T-helper 2 cell (primary cell): ENCODE measurements around the gene MTLN.
A peak's percentile ranks its signal among the peaks of the same experiment; 100 is the strongest.
"Not testable (repeated sequence)": the region's sequence is repeated elsewhere in the genome, so short reads cannot be mapped to it uniquely, and the experiment has no call there.

Source experiments
- DNase-seq, 5 experiments: peaks; one replicate each; pipeline versions ENCODE4 v3.0.0 to v3.0.0-alpha.2; 2012 to 2022
- total RNA-seq, 2 donors: gene quantifications; one replicate each; lab custom pipeline; 2026; lab: John Stamatoyannopoulos, UW

MTLN gene, protein sequence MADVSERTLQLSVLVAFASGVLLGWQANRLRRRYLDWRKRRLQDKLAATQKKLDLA
- total RNA-seq, result 0.62 to 2.6 reads per million in 2 donors

DNA sequence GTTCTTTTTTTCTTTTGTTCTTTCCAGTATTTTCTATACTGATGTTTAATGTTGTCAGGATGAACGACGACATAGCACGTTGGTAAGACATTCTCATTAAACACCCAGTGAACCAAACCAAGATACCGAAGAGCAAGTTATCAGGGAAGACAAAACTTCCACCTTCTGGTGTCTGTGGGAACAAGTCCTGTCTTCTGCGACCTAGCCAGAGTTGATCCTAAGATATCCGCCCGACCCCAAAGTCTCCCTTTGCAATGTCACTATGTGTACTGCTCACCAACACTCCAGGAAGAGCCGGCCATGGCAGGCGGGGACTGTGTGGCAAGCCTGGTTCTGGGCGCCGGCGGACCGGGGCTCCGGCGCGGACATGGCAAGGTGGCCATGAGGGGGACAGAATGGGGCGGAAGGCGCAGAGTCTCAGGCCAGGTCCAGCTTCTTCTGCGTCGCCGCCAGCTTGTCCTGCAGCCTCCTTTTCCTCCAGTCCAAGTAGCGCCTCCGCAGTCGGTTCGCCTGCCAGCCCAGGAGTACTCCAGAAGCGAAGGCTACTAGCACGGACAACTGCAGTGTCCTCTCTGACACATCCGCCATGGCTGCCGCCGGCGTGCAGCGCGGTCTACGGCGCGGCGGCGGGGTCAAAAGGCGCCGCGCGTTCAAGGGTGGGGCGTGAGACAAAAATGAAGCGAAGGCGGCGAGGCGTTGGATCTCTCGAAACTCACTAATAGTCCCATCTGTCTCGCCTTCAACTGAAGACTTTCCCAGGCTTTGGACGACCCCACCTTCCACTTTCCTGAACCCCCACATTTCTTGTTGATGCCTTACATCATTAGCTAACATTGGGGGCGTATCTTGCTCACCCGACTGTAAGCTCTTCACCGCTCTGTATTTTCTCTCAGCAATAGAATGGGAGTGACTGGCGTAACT lies at the start of gene MTLN:
TSS of gene MTLN (minus strand) at position 610 of the 921 bp plus-strand sequence. CDS start at position 588, 22 bp downstream.
- peak; percentile 39 to 85 (median 54) for DNase-seq

GRCh38 chr2:110261910-110262309 lies 49.6 kb upstream of the MTLN start:
- DNase-seq, result not testable (repeated sequence)

GRCh38 chr2:110248081-110248795 lies 35.9 kb upstream of the MTLN start:
- DNase-seq, result not testable (repeated sequence)

- DNase-seq, result not testable (repeated sequence)
Observed at GRCh38 chr2:110245488-110246435, 33.4 kb upstream of the MTLN start.

DNA sequence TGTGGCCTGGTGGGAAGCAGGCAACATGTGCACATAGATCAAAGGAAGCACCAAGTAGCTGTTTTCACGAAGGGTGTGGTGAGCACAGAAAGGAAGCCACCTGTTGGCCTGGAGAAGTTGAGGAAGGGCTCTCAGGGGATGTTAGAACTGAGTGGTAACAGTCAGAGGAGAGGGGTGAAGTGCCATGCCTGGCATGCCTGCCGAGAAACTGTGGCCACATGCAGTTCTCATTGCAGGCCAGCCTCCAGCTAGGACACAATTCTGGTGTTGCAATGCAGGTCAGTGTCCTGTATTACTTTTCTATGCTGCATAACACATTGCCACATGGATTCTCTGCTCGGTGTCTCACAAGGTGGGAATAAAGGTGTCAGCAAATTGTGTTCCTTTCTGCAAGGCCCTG lies 30.9 kb upstream of the MTLN start:
- DNase-seq, result not testable (repeated sequence)

DNA sequence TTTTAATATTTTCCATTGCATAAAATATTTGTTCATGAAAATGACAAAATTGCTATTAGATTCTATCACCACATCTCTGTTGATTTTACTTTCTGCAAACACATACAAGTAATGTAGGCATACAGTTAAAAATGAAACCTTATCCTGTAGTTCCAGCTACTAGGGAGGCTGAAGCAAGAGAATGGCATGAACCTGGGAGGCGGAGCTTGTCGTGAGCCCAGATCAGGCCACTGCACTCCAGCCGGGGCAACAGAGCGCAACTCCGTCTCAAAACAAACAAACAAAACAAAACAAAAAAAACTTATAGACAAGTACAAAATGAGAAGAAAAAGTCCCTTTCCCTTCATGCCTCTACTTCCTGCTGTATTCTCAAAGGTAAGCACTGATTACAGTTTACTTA lies 22.2 kb upstream of the MTLN start:
- DNase-seq, result not testable (repeated sequence)

DNA sequence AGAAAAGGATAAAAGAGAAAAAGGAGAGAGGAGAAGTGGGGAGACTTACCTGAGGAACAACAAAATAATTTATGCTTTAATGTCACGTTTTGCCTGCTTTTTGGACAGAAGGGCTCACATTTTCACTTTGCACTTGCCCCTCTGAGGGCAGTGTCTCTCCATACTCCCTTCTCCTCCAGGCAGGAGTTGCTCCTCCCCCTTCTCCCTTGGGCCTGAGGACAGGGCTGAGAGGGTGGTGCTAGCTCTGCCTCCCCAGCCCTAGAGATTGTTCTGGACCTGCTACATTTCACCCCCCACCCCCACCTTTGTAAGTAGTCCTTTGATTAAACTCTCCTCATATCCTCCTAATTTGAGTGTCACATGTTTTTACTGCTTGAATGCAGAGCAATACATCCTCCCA lies 17.5 kb upstream of the MTLN start:
- not testable (repeated sequence) for DNase-seq

GRCh38 chr2:110222626-110223025 lies 10.3 kb upstream of the MTLN start:
- not testable (repeated sequence) for DNase-seq

GRCh38 chr2:110221938-110222337 lies 9.6 kb upstream of the MTLN start:
- no peak for DNase-seq

GRCh38 chr2:110220190-110220564 lies 7.8 kb upstream of the MTLN start:
- DNase-seq, result no peak

- no peak for DNase-seq
Observed at GRCh38 chr2:110219496-110220189, 7.3 kb upstream of the MTLN start.

- not testable (repeated sequence) for DNase-seq
Observed at GRCh38 chr2:110218889-110219288, 6.5 kb upstream of the MTLN start.

DNA sequence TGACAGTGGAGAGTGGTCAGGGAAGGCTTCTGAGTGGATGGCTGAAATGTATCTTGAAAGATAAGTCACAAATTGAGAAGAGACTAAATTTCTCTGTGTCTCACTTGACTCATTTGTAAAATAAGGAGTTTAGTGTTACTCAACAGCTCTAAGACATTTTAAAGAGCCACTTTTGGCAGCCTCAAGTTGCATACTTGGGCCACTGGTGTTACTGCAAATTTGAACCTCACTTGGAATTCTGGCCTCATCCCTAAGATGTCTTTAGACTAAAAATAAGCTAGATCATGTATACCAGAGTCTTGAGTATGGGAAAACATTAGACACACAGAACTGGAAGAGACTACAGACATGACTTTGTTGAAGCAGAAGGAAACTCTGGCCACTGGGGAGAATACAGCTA lies 4.5 kb upstream of the MTLN start:
- no peak for DNase-seq

DNA sequence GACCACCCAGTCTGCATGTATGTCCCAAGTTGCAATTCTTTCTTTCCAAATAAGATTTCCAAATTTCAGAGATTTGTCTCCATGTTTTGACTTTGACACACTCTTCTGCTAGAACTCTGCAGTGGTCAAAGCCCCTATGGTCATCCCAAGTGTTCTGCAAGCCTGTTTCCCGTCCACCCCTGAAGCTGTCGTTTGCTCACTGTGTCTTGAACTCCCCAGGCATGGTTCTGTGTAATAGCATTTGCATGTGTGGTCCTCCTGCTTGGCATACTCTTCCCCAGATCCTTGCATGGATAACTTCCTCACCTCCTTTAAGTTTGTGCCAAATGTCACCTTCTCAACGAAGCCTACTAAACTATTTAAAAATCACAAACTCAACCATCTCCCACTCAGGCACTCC lies 3.9 kb upstream of the MTLN start:
- no peak for DNase-seq

DNA sequence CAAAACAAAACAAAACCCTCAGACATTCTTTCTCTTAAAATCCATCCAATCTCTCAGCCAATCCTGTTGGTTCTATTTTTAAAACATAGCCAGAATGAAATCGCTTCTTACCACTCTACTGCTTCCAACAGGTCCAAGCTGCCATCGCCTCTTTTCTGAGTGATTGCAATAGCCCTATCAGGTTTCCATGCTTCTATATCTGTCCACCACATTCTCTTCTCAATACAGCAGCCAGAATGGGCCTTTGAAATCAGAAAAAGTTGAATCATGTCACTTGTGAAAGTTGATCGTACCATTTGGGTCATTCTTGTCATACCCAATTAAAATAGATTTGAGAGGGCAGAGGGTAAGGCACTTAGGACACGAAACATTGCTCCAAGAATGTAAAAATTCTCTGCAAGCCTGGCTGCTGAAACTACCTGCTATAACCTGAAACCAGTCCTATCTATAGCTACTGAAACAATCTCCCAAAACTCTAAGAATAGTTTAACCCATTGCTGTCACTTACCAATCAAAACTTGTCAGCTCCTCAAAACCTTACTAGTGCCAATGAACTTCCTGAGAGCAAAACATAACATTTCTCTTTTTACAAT lies 3.3 kb upstream of the MTLN start:
- no peak for DNase-seq

DNA sequence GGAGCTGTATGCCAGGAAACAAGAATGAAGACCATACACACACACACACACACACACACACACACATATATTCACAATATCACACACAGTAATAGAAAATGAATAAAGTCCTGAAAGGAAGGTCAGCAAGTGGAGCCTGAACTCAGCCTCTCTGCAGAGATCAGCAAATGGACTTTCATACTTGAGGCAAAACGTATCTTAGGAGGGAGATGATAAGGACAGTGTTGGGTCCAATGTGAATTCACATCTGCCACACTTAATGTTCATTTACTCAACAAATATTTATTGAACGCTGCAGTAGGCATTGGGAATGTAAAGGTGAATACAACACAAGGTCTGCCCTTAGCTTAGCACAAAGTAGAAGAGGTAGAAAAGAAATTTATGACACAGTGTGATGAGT lies 2.7 kb upstream of the MTLN start:
- DNase-seq, result no peak

GRCh38 chr2:110213522-110213921 lies 1.2 kb upstream of the MTLN start:
- DNase-seq, result not testable (repeated sequence)

DNA sequence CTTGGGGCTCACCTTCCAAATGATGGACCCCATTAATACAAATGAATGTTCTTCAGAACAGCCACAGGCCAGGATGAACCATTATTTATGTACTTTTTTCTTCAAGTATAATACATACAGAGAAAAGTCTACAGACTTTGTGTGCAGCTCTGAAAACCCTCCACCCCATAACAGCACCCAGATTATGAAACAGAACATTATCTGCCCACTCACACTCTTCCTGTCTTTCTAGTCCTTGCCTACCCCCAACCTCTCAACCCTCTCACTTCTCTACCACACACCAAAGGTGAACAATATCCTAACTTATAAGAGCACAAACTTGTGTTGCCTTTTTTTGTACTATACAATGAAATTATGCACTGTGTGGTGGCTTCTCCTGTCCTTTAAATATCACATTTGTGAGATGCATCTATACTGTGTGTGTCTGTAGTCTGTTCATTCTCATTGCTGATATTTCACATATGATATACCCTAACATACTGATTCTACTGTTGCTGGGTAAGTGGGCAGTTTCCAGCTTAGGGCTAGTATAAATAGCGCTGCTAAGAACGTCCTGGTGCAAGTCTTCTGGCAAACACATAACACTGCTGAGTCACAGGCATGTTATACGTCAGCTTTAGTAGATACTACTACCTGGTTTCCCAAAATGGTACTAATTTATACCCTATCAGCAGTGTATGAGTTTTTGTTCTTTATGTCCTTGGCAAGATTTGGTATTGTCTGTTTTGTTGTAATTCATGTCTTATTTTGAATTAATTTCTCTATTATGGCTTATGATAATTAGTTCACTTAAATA lies 6.5 kb downstream of the MTLN start:
- DNase-seq, result no peak

GRCh38 chr2:110204408-110205385 lies 7.7 kb downstream of the MTLN start, which contains the start of gene NPHP1:
Gene NPHP1, minus strand, starts transcription at chr2:110205013. Its CDS starts 45 bp downstream, at chr2:110204968.
- DNase-seq, result peak; percentile 62 to 84 (median 77)
